Transverse colon (tissue), 4 donors: Measurements from ENCODE around the gene PTPRN. TPM values are rescaled to one million over a fixed set of nuclear protein-coding genes. Genes with fewer than 3 reads are reported as not detected.
A peak's percentile ranks its signal among the peaks of the same experiment; 100 is the strongest.

Experiments
- DNase-seq: peaks from one replicate; pipeline ENCODE4 v3.0.0-alpha.2; 2019
- H3K27ac ChIP-seq, 4 donors: fragments of 200-600 bp; sonication (generic); 2 replicates each; pipeline ENCODE4 v1.5.1; 2016 to 2018; ENCODE audit warnings: inconsistent platforms in 4 of 4
- H3K27me3 ChIP-seq: fragments of 200-600 bp; sonication (generic); 2 replicates; pipeline ENCODE4 v1.5.1; 2017; ENCODE audit warnings: inconsistent platforms
- H3K36me3 ChIP-seq, 4 donors: fragments of 200-600 bp; sonication (generic); 2 replicates each; pipeline ENCODE4 v1.5.1; 2017 to 2019; ENCODE audit warnings: inconsistent platforms in 4 of 4
- H3K4me1 ChIP-seq, 4 donors: fragments of 200-600 bp; sonication (generic); 2 replicates each; pipeline ENCODE4 v1.5.1; 2017 to 2020; ENCODE audit warnings: inconsistent platforms in 4 of 4
- H3K4me3 ChIP-seq, 4 donors: fragments of 200-600 bp; sonication (generic); 1 replicate in 1 of 4; 2 replicates in 3 of 4; pipeline versions ENCODE4 v1.5.1 to v1.6.1; 2017 to 2019; ENCODE audit warnings: inconsistent platforms in 4 of 4
- H3K9me3 ChIP-seq, 2 donors: fragments of 200-600 bp; sonication (generic); 2 replicates each; pipeline ENCODE4 v1.5.1; 2017 to 2019; ENCODE audit warnings: inconsistent platforms in 2 of 2
- CTCF ChIP-seq, 5 experiments: fragments of 200-600 bp in 3 of 5; fragments of 450-650 bp in 2 of 5; sonication (generic) in 3 of 5; IDR thresholded peaks; 1 replicate in 2 of 5; 2 replicates in 3 of 5; pipeline ENCODE4 v1.5.1; 2016 to 2017; ENCODE audit warnings: antibody characterized with exemption in 5 of 5, inconsistent platforms in 3 of 5, mild to moderate bottlenecking in 2 of 5, moderate library complexity in 1 of 5
- EP300 ChIP-seq: sonication (generic); formaldehyde crosslinking; IDR thresholded peaks from one replicate; pipeline ENCODE4 v1.6.1; 2017; ENCODE audit warnings: antibody characterized with exemption, low read depth
- POLR2A ChIP-seq: fragments of 450-650 bp; IDR thresholded peaks from one replicate; pipeline ENCODE4 v1.6.1; 2016; ENCODE audit warnings: antibody characterized with exemption, mild to moderate bottlenecking, moderate library complexity
- POLR2AphosphoS5 ChIP-seq, 3 donors: sonication (generic); formaldehyde crosslinking; IDR thresholded peaks; one replicate each; pipeline ENCODE4 v1.6.1; 2016; ENCODE audit warnings: antibody characterized with exemption in 3 of 3
- WGBS, 2 donors: methylation state at CpG; one replicate each; pipeline ENCODE4 v1.1.5; 2018; ENCODE audit warnings: low coverage in 1 of 2; 5-methylcytosine and 5-hydroxymethylcytosine counted together
- in situ Hi-C, 4 donors: fragments of 200-750 bp; cut with MboI; loops; one replicate each; pipeline versions ENCODE4 v1.15.0 to v1.15.1; 2017; ENCODE audit warnings: low sequenced_read_pairs in 3 of 4, low pct_ligation_motif_present in 1 of 4, low pct_unique_long_range_greater_than_20kb in 1 of 4
- intact Hi-C: fragments of 100-400 bp; cut with DNase I; formaldehyde crosslinking; loops from one replicate; pipeline ENCODE4 v1.15.1; 2023; ENCODE audit warnings: low total_unique reads
- total RNA-seq, 4 donors: library from RNA; depleted of rRNA; stranded (reverse); fragments of >200 nt; gene quantifications; one replicate each; pipeline ENCODE4 v1.1.0, GENCODE V29; 2016

Gene PTPRN
- total RNA-seq, 4 donors from 2014 or later, result 0.60 to 2.6 (median 2.1) TPM

DNA sequence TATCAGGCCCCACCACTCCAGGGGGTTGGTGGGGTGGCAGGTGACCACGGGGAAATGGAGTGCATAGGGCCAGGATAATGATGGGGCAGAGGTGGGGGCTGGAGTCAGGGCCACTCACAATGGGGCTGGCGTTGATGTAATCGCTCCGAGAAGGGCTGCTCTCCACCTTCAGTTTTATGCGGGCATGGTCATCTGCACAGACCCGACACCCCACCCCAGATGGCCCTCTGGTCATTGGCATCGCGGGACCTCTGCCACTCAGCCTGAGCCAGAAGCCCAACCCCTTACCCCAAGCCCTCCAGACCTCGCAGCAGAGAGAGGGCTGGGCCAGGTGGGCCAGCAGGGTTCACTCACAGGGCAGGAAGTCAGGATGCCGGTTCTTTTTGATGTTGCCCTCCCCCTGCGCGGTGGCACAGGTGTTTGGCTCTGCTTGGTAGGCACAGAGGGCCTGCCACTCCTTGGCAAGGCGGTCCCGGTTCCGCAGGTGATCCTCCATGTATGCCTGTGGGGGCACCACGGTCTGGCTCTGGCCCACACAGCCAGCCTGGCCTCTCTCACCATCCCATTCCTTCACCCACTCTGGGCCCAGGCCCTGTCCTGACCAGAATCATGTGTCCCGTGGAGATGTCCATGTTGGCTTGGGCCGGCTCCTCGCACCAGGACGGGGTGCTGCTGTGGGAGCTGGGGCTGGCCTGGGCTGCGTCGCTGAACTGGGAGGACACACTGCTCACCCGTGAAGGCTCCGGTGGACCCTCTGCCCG lies 12.4 kb downstream of the PTPRN start:
- no peaks in the 10 kb centered on the region for H3K9me3 ChIP-seq
- TF ChIP-seq POLR2AphosphoS5 (IDR thresholded peaks at IDR 0.05) (no peak), EP300 (no peak)
- H3K27ac ChIP-seq, result no peak overlapping the region
- H3K4me3 ChIP-seq, result no peak overlapping the region
- peaks cover 26% of the 10 kb centered on the region for H3K27me3 ChIP-seq
- WGBS, 2 donors, result 78 to 92% methylated on average over 5 to 13 of the region's 25 CpGs
- H3K36me3 ChIP-seq, result no peaks in the 10 kb centered on the region
- no peak for DNase-seq
- intact Hi-C loops (loop anchor here (10.0 kb wide), 1 partner anchor 72 kb away; the partner anchor contains the start of genes ANKZF1 and ATG9A), in situ Hi-C loops (loop anchor here (10.0 to 25.0 kb wide), 3 partner anchors 122 to 242 kb away; partner anchors contain the start of genes SLC23A3 (in 3 of the 4), CNPPD1 (in 2 of the 4), RETREG2 (in 2 of the 4) and NHEJ1 (in 1 of the 4))
- H3K4me1 ChIP-seq, result peaks cover 3 to 20% (median 12%) of the 10 kb centered on the region in 4 donors

GRCh38 chr2:219296142-219296541 lies 13.1 kb downstream of the PTPRN start:
- 85 to 92% methylated on average over 2 to 13 of the region's 14 CpGs for WGBS, 2 donors
- no peaks in the 10 kb centered on the region for H3K36me3 ChIP-seq
- in situ Hi-C loops (loop anchor here (10.0 to 25.0 kb wide), 3 partner anchors 121 to 241 kb away; partner anchors contain the start of genes SLC23A3 (in 3 of the 4), CNPPD1 (in 2 of the 4), RETREG2 (in 2 of the 4) and NHEJ1 (in 1 of the 4)), intact Hi-C loops (loop anchor here (10.0 kb wide), 1 partner anchor 71 kb away; the partner anchor contains the start of genes ANKZF1 and ATG9A)
- H3K27ac ChIP-seq, result no peak overlapping the region
- peaks cover 3 to 20% (median 12%) of the 10 kb centered on the region in 4 donors for H3K4me1 ChIP-seq
- TF ChIP-seq EP300, result no peak
- TF ChIP-seq POLR2A, result no peak
- no peak for TF ChIP-seq POLR2AphosphoS5 (IDR thresholded peaks at IDR 0.05)
- no peak for TF ChIP-seq CTCF (IDR thresholded peaks at IDR 0.05)
- peaks cover 19% of the 10 kb centered on the region for H3K27me3 ChIP-seq
- no peak for DNase-seq
- no peak overlapping the region for H3K4me3 ChIP-seq
- H3K9me3 ChIP-seq, result no peaks in the 10 kb centered on the region

DNA sequence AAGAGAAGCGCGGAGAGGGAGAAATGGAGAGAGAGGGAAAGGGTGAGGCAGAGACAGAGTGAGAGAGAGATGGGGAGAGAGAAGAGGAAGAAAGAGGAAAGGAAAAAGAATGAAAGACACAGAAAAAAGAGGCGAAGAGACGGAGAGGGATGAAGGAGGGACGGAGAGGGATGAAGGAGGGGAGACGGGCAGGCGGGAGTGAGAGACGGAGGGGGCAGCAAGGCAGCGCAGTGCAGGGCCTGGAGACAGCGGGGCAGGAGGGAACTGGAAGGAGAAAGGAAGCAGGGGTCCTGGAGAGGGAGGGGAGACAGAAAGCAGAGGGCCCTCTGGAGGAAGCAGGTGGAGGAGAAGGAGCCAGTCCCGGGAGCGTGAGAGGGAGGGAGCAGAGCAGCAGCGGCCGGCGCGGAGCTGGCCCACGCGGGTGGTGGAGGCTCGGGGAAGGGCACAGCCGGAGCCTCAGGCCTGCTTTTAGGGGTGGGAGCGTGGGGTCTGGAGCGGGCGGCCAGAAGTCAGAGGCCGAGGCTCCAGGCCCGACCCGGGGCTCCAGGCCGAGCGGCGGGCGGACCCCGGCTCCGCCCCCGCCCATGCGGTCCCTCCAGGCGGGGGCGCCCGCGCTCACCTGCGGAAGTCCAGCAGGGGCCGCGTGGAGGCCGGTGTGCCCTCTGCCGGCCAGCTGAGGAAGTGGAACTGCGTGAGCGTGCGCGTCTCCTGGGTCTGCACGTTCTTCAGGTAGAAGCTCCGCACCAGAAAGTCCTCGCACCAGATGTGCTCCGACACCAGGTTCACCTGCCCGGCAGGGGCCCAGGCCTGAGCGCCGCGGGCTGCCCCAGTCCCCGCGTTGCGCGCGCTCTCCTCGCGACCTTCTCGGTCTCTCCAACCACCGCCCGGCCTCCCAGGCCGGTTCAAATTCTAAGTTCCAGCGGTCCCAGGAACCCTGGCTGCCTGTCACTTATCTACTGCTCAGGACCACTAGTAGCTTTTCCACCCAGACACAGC lies 14.5 kb downstream of the PTPRN start:
- intact Hi-C loops, result loop anchor here (2.0 to 10.0 kb wide), 3 partner anchors 18 to 132 kb away; partner anchors contain the start of genes ANKZF1, ATG9A and NHEJ1
- TF ChIP-seq EP300 (no peak), POLR2A (peak; percentile 29), CTCF (IDR thresholded peaks at IDR 0.05) (peak; percentile 92 to 100 (median 99)), POLR2AphosphoS5 (IDR thresholded peaks at IDR 0.05) (peak in 2 of 3 donors; percentile 42 to 57)
- in situ Hi-C loops, result loop anchor here (10.0 to 25.0 kb wide), 3 partner anchors 120 to 240 kb away; partner anchors contain the start of genes SLC23A3 (in 3 of the 4), CNPPD1 (in 2 of the 4), RETREG2 (in 2 of the 4) and NHEJ1 (in 1 of the 4)

GRCh38 chr2:219293736-219294231 lies 15.4 kb downstream of the PTPRN start:
- Histone ChIP-seq H3K27me3 (no peaks in the 10 kb centered on the region), H3K27ac (peak overlapping the region; percentile 78 to 90 (median 84)), H3K36me3 (no peaks in the 10 kb centered on the region), H3K4me3 (no peak overlapping the region), H3K4me1 (peaks cover under 1 to 27% (median 16%) of the 10 kb centered on the region in 4 donors), H3K9me3 (no peaks in the 10 kb centered on the region)
- in situ Hi-C loops, result loop anchor here (10.0 to 25.0 kb wide), 3 partner anchors 119 to 239 kb away; partner anchors contain the start of genes SLC23A3 (in 3 of the 4), CNPPD1 (in 2 of the 4), RETREG2 (in 2 of the 4) and NHEJ1 (in 1 of the 4)
- TF ChIP-seq CTCF (IDR thresholded peaks at IDR 0.05) (no peak), POLR2AphosphoS5 (IDR thresholded peaks at IDR 0.05) (no peak), EP300 (no peak), POLR2A (no peak)
- 73 to 80% methylated on average over 1 to 5 of the region's 5 CpGs for WGBS, 2 donors
- intact Hi-C loops, result loop anchor here (2.0 to 10.0 kb wide), 3 partner anchors 17 to 131 kb away; partner anchors contain the start of genes ANKZF1, ATG9A and NHEJ1
- DNase-seq, result no peak

More for the DNA sequence above, 14.5 kb downstream of the PTPRN start:
- Histone ChIP-seq H3K9me3 (no peaks in the 10 kb centered on the region), H3K4me3 (peak overlapping the region; percentile 53 to 75 (median 60)), H3K27ac (peak overlapping the region; percentile 78 to 90 (median 84)), H3K27me3 (peaks cover 5% of the 10 kb centered on the region), H3K36me3 (no peaks in the 10 kb centered on the region), H3K4me1 (peaks cover 3 to 24% (median 14%) of the 10 kb centered on the region in 4 donors)
- peak; percentile 91 for DNase-seq
- WGBS, 2 donors, result 16 to 35% methylated on average over 9 to 40 of the region's 67 CpGs
